GM19397 (cell line): ENCODE measurements around the gene ASPSCR1.

ENCODE experiments used
- ATAC-seq: cut with Tn5 transposase; IDR thresholded peaks from one replicate; pipeline ENCODE4 v1.9.1; 2021; ENCODE audit warnings: mild to moderate bottlenecking, moderate library complexity; ENCODE audit not compliant: unreplicated experiment

Gene ASPSCR1

DNA sequence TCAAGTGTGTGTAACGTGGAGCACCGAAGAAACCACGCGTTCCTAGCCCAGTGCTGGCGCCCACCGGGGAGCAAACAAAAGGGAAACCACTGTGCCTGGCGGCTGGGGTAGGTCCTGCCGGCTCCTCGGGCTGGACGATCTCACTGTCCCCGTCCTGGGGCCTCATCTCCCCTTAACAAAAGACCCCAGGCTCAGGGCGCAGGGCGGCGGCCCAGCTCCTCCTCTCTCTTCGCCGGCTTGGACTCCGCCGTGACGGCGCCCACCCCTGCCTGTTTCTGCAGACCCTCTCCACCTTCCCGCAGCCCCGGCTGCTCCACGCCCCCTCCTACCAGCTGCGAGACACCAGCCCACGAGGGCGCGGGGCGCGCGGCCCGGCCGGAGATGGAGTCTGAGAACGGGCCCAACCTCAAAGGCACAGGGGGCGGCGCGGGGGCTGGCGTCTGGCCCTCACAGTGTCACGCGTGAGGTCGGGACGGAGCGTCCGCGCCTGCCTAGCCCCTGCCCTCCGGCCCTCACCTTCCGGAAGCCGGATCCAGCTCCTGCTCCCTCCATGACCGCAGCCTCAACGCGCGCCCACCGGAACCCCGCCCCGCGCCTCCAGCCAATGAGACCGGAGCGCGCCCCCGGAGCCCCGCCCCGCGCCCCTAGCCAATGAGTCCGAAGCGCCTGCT lies 45.0 kb downstream of the ASPSCR1 start, which contains the start of gene CENPX:
Gene CENPX (minus strand): TSS at position 569 of the 671 bp plus-strand sequence. CDS start 17 bp downstream, at position 552.
- no peak for ATAC-seq

- ATAC-seq = peak; percentile 86
Observed at GRCh38 chr17:82022981-82023446, 45.6 kb downstream of the ASPSCR1 start, which contains the start of gene LRRC45. Gene LRRC45 (plus strand): TSS chr17:82023305. CDS start chr17:82023644, 339 bp downstream.

DNA sequence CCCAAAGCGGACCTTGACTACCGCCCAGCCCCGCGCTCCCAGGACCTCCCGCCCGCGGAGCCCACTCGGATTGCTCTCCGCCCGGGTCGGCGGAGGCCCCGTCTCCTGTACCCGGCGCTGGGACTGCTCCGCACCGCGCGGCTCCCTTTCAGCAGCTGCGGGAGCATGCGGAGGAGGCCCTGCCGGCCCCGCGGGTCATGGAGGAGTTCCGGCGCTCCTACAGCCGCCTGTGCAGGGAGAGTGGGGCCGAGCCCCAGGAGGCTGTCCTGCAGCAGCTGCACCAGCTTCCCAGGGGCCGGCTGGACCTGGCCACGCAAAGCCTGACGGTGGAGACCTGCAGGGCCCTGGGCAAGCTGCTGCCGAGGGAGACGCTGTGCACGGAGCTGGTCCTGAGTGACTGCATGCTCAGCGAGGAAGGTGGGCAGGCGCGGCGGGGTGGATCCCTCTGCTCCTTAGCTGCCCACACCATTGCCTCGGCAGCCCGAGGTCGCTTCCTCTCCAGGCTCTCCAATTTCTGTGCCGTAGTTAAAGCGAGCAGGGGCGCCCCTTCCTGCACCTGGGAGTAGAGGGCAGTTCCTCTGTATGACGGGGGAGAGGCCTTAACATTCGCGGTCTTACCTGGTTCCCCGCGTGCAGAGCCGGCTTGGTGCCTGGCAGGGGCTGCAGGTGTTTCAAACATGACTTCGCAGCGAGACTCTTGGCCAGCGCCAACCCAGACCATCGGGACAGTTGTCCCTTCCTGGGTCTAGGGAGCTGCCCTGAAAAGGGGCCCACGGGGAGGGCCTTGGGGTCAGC lies 46.2 kb downstream of the ASPSCR1 start:
- ATAC-seq = peak; percentile 4

DNA sequence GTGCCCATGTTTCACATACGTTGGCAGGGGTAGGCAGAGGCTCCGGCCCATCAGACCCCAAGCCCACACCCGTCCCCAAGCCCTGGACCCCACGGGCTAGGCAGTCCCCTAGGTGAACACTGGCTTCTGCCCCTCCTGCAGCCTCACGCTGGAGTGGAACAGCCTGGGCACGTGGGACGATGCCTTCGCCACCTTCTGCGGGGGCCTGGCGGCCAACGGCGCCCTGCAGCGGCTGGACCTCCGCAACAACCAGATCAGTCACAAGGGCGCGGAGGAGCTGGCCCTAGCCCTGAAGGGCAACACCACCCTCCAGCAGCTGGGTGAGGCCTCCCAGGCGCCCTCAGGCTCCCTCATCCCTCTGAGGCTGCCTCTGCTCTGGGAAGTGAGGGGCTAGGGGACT lies 47.4 kb downstream of the ASPSCR1 start:
- no peak for ATAC-seq

DNA sequence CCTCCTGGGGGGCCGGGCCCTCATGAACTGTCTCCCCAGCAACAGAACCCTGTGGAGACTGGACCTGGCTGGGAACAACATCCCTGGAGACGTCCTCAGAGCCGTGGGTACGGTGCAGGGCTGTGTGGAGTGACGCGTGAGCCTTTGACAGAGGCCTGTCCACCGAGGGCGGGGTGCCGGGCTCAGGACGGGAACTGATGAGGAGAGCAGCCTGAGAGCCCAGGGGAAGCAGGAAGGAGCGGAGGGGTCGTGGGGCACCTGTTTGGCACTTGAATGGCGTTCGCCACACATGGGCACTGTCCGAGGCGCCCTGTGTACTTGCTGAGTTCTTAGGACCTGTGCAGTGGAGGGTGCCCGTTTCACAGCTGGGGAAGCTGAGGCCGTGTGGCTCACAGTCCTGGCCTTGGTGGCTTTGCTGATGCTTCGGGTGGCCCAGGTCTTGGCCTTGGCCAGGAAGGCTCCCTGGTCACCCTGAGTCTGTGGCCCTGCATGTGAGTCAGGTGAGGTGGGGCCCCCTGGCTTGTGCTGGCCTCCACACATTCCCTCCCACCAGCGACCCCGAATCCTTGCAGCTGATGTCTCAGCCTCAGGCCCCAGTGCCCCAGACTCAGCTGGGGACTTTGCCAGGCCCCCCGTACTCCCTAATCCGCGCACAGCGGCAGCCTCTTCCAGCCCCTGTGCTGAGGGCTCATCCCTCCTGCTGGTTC lies 48.1 kb downstream of the ASPSCR1 start:
- ATAC-seq = no peak

DNA sequence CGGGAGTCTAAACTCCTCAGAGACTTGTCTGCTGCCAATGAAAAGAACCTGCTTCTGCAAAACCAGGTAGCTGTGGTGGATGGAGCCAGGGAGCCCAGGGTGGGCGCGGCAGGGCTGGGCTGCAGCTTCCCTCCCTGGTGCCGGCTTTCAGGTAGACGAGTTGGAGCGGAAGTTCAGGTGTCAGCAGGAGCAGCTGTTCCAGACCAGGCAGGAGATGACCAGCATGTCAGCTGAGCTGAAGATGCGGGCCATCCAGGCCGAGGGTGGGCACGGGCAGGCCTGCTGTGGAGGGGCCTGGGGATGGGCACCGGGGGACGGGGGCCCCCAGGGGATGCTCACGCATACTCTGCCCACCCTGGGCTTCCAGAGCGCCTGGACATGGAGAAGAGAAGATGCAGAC lies 50.8 kb downstream of the ASPSCR1 start:
- no peak for ATAC-seq

- ATAC-seq = no peak
Observed at GRCh38 chr17:82028966-82029365, 51.5 kb downstream of the ASPSCR1 start.

DNA sequence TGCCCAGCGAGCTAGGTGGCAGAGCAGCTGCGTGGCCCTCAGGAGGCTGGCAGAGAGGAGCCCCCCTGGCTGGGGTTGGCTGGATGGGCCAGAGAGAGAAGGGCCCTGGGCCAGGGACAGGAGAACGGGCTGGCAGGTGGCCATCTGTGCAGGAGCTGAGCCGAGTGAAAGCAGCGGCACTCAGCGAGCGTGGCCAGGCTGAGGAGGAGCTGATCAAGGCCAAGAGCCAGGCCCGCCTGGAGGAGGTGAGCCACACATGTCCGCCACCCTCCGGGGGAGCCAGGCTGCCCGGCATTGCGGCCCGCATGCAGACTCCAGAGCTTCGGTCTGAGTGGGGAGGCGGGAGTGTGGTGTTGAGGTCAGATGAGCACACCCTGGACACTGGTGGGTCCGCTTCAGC lies 52.0 kb downstream of the ASPSCR1 start:
- ATAC-seq = no peak

DNA sequence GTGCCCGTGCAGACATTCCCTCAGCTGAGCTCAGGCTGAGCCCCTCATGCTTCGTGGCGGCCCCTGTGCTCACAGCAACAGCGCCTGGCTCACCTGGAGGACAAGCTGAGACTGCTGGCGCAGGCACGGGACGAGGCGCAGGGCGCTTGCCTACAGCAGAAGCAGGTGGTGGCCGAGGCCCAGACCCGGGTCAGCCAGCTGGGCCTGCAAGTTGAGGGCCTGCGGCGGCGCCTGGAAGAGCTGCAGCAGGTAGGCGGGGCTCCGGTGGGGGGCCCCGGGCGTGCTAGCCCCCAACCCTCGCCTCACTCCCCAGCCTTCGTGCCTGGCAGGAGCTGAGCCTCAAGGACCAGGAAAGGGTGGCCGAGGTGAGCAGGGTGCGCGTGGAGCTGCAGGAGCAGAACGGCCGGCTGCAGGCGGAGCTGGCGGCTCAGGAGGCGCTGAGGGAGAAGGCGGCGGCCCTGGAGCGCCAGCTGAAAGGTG lies 52.6 kb downstream of the ASPSCR1 start:
- ATAC-seq = no peak

DNA sequence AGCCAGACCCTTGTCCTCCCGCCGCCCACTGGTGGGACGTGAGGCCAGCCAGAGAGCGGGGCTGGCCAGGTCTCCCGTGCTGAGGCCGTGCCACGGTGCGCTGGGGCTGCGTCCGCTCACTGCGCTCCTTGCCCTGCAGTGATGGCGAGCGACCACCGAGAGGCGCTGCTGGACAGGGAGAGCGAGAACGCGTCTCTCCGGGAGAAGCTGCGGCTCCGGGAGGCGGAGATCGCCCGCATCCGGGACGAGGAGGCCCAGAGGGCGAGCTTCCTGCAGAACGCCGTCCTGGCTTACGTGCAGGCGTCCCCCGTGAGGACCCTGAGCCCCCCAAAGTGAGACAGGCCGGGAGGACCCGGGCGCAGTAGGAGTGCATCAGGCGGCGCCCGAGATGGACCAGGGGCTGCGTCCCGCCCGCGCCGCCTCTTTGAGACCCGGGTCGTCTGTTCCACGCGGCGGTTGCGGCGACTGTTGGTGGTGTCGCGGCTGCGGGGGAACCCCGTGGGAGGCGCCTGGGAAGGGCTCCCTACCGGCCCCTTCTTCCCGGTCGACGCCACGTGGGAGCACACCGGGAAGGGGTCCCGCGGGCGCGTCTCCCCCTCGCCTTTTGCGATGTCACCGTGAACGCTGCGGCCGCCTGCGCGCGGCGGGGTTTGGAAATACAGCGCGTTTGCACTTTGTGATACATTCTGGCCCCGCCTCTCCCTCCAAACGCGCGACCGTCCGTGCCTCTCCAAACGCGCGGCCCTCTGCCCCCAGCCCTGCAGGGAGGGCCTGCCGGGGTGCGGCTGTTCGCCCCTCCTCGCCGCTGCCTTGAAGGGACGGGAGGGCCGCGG lies 53.3 kb downstream of the ASPSCR1 start:
- no peak for ATAC-seq

GRCh38 chr17:82031303-82031884 lies 54.0 kb downstream of the ASPSCR1 start, which contains the start of gene RAC3:
Gene RAC3 (plus strand): TSS chr17:82031678. CDS start chr17:82031762, 84 bp downstream.
- no peak for ATAC-seq

- no peak for ATAC-seq
Observed at GRCh38 chr17:82031885-82032627, 54.6 kb downstream of the ASPSCR1 start.

DNA sequence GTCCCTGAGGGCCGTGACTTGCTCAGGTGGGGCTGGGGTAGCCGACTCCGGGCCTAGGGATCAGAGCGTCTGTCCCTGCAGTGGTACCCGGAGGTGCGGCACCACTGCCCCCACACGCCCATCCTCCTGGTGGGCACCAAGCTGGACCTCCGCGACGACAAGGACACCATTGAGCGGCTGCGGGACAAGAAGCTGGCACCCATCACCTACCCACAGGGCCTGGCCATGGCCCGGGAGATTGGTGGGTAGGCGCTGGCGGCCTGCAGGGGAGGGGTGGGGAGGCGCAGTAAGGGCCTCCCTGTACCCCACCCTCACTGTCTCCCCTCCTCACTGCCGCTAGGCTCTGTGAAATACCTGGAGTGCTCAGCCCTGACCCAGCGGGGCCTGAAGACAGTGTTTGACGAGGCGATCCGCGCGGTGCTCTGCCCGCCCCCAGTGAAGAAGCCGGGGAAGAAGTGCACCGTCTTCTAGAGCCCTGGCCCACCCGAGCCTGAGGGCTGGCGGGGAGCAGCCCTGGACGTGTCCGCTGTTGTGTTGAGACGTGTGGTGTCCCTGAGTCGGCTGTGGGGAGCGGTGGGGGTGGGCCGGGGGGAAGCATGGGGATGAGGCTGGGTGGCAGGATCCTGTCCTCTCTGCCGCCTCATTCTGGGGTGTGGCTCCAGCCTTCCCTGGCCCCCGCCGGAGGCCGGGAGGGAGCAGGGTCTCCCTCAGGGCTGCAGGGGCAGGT lies 56.1 kb downstream of the ASPSCR1 start:
- ATAC-seq = no peak

DNA sequence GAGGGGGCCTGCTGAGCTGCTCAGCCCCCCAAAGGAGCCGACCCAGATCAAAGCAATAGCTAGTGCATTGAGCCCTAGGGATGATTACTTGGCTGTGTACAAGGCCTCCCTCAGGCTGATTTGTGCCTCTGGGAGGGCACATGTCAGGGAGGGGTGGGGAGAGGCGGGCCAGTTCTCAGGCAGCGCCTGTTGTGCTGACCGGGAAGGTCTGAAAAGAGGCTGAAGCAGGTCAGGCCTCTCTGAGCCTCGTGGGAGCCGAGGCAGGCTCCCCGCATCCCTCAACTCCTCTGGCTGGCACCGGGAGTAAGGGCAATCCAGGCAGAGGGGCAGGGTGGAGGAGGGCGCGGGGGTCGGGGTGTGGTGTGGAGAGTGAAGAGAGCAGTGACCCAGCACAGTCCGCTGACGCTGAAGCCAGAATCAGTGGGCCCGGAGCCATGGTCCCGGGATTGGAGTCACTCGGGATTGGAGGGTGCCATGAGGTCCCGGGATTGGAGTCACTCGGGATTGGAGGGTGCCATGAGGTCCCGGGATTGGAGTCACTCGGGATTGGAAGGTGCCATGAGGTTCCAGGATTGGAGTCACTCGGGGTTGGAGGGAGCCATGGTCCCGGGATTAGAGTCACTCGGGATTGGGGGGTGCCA lies 57.1 kb downstream of the ASPSCR1 start:
- ATAC-seq = no peak

DNA sequence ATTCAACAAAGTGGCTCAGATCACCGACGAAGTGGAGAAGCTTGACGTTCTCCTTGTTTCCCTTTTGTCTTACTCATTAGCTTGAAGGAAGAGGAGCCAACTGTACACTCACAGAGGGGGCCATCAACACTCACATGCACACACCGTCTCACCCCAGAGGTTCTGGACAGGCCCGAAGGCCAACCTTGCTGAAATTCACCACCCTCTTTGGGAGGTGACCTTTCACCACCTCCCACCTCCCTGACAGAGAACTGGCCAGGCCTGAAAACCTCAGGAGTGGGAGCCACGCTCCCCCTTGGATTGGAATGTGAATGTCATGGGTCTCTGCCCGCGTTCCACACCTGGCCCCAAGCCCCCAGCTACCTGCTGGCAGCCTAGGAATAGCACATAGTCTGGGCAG lies 58.1 kb downstream of the ASPSCR1 start:
- no peak for ATAC-seq

- no peak for ATAC-seq
Observed at GRCh38 chr17:82035956-82036633, 58.7 kb downstream of the ASPSCR1 start.

GRCh38 chr17:82036634-82037091 lies 59.2 kb downstream of the ASPSCR1 start:
- ATAC-seq = no peak
